ENCODE results near the gene ROMO1.

DNA sequence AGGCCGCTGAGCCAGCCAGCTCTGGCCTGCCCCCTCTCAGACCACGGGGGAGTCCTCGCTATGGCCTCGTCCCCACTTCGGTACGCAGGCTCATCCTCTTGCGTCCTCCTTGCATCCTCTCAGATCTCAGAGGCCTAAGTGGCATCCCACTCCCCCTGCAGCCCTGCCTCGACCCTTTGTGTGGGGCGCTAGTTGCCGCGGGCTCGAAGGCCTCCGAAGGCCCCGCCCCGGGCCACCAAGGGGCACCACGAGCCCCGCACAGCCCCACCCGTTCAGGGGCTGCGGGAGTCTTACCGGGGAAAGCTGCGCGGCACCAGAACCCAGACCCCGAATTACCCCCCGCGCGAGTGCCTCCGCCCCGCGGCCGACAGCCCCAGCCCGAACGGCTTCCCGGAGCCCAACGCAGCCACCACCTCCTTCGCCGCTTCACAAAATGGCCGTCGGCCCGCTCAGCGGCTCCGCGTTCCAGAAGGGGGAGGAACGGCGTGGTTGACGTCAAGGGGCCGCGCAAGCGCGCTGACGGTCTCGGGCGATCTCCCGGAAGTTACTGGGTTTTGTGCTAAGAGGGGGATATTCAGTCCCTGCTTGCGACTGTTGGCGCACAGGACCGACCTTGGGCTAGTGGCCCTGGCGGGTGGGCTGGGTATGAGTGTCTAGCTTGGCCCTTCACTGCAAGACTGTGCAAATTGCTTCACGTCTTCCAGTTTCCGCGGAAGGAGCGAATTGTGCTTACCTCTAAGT is 34.6 kb upstream of the ROMO1 start, which contains the start of the genes CPNE1 and RBM12:
- TF ChIP-seq, protein P1, sequence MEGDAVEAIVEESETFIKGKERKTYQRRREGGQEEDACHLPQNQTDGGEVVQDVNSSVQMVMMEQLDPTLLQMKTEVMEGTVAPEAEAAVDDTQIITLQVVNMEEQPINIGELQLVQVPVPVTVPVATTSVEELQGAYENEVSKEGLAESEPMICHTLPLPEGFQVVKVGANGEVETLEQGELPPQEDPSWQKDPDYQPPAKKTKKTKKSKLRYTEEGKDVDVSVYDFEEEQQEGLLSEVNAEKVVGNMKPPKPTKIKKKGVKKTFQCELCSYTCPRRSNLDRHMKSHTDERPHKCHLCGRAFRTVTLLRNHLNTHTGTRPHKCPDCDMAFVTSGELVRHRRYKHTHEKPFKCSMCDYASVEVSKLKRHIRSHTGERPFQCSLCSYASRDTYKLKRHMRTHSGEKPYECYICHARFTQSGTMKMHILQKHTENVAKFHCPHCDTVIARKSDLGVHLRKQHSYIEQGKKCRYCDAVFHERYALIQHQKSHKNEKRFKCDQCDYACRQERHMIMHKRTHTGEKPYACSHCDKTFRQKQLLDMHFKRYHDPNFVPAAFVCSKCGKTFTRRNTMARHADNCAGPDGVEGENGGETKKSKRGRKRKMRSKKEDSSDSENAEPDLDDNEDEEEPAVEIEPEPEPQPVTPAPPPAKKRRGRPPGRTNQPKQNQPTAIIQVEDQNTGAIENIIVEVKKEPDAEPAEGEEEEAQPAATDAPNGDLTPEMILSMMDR (IDR thresholded peaks at IDR 0.05): no peak
- peak in 2 of 4 donors; percentile 63 to 92 for TF ChIP-seq POLR2A (IDR thresholded peaks at IDR 0.05)
- TF ChIP-seq EP300 (IDR thresholded peaks at IDR 0.05): no peak
